Measurements from ENCODE around the gene TECPR2.

GRCh38 chr14:102507857-102508312, 145.1 kb downstream of the TECPR2 start:
- no peak for TF ChIP-seq CTCF (IDR thresholded peaks at IDR 0.05; ENCODE audit: insufficient read depth, low read length)
- TF ChIP-seq POLR2AphosphoS5 (IDR thresholded peaks at IDR 0.05; ENCODE audit: low read depth): no peak
- TF ChIP-seq SPI1 (IDR thresholded peaks at IDR 0.05; ENCODE audit: borderline replicate concordance, low read depth): no peak
- TF ChIP-seq GABPA (IDR thresholded peaks at IDR 0.05; ENCODE audit: low read depth): no peak
